HepG2 (cell line): ENCODE results near the gene DHX8. TPM values are rescaled to one million over a fixed set of nuclear protein-coding genes. Genes with fewer than 3 reads are reported as not detected.

Experiments
- ATAC-seq: fragments of 200-7000 bp; cut with Tn5 transposase; 3 replicates; pipeline ENCODE4 v1.9.1; 2020; ENCODE audit warnings: mild to moderate bottlenecking, moderate library complexity
- BruUV-seq: library from RNA; stranded (reverse); fragments of 400-500 nt; replicated peaks from 2 replicates; lab custom pipeline; 2021; lab: Mats Ljungman, UMichigan
- CTCF ChIA-PET: fragments of 300-600 bp; formaldehyde crosslinking; extraction: SDS; loops from one replicate; lab custom pipeline; 2021; ENCODE audit warnings: low total read pairs, inconsistent platforms, low intra/inter-chr PET ratio; lab: Yijun Ruan, JAX
- POLR2A ChIA-PET: fragments of 350-600 bp; sonication (Branson Sonifier 250); formaldehyde crosslinking; loops from one replicate; lab custom pipeline; 2020; ENCODE audit warnings: antibody characterized with exemption, inconsistent platforms; lab: Yijun Ruan, JAX
- DNase-seq: peaks from one replicate; pipeline ENCODE4 v3.0.0-alpha.2; 2015; ENCODE audit warnings: low spot score
- FAIRE-seq: peaks from 3 replicates; lab custom pipeline; 2011; peaks lifted over from hg19 to GRCh38; lab: Jason Lieb, UNC
- H2AFZ ChIP-seq: one replicate; pipeline ENCODE4 v1.6.1; 2011; ENCODE audit warnings: low read length, inconsistent platforms
- H3K27ac ChIP-seq: fragments of 300-600 bp; 3 replicates; pipeline ENCODE4 v1.8.0; 2011; ENCODE audit warnings: mixed run types, mild to moderate bottlenecking, mixed read lengths, low read length, inconsistent platforms; ENCODE audit not compliant: insufficient read depth; ENCODE audit errors: extremely low read length
- H3K27me3 ChIP-seq, 2 experiments: fragments of 200-600 bp in 1 of 2; 2 replicates in 1 of 2; 3 replicates in 1 of 2; pipeline versions ENCODE4 v1.6.0 to v1.8.0; 2011; ENCODE audit warnings: low read length in 2 of 2, mild to moderate bottlenecking in 2 of 2, moderate library complexity in 2 of 2, inconsistent platforms in 1 of 2; ENCODE audit not compliant: insufficient read depth in 2 of 2, control insufficient read depth in 1 of 2
- H3K36me3 ChIP-seq, 2 experiments: fragments of 200-600 bp in 1 of 2; replicated peaks in 1 of 2; 2 replicates in 1 of 2; 3 replicates in 1 of 2; pipeline versions ENCODE4 v1.5.1 to v1.8.0; 2011; ENCODE audit warnings: low read length in 2 of 2, inconsistent platforms in 1 of 2; ENCODE audit not compliant: insufficient read depth in 2 of 2, control insufficient read depth in 1 of 2
- H3K4me1 ChIP-seq: 2 replicates; pipeline ENCODE4 v1.5.1; 2012; ENCODE audit warnings: low read length, inconsistent platforms; ENCODE audit not compliant: insufficient read depth
- H3K4me2 ChIP-seq: 2 replicates; pipeline ENCODE4 v1.6.0; 2011; ENCODE audit warnings: low read depth, low read length, inconsistent platforms
- H3K4me3 ChIP-seq, 3 experiments: fragments of 200-600 bp in 1 of 3; sonication (generic), shearing (Covaris generic) in 1 of 3; replicated peaks in 1 of 3; 2 replicates each; pipeline ENCODE4 v1.5.1; 2011 to 2016; ENCODE audit warnings: low read length in 3 of 3, inconsistent platforms in 2 of 3, low read depth in 2 of 3, mild to moderate bottlenecking in 2 of 3, control low read depth in 1 of 3, mixed read lengths in 1 of 3; ENCODE audit not compliant: insufficient read depth in 1 of 3
- H3K79me2 ChIP-seq: one replicate; pipeline ENCODE4 v1.6.1; 2011; ENCODE audit warnings: low read length, inconsistent platforms; ENCODE audit not compliant: insufficient read depth
- H3K9ac ChIP-seq: 2 replicates; pipeline ENCODE4 v1.6.0; 2011; ENCODE audit warnings: mild to moderate bottlenecking, low read depth, low read length, inconsistent platforms; ENCODE audit not compliant: insufficient read depth
- H3K9me3 ChIP-seq: 2 replicates; pipeline ENCODE4 v1.5.1; 2012; ENCODE audit warnings: mild to moderate bottlenecking, low read length
- H4K20me1 ChIP-seq: 2 replicates; pipeline ENCODE4 v1.6.0; 2011; ENCODE audit warnings: inconsistent platforms, mild to moderate bottlenecking, low read length, moderate library complexity; ENCODE audit not compliant: insufficient read depth
- FOSL2 ChIP-seq: sonication (generic); formaldehyde crosslinking; IDR thresholded peaks from 2 replicates; pipeline ENCODE4 v1.4.0; 2020; ENCODE audit warnings: missing genetic modification reagents
- IKZF5 ChIP-seq: IDR thresholded peaks from 2 replicates; pipeline ENCODE4 v1.6.1; 2018; ENCODE audit warnings: missing genetic modification reagents, mild to moderate bottlenecking, missing compliant biosample characterization
- TMF1 ChIP-seq: sonication (generic); formaldehyde crosslinking; IDR thresholded peaks from 2 replicates; pipeline ENCODE4 v1.8.1; 2022; ENCODE audit warnings: low read depth, missing genetic modification reagents
- ZBTB4 ChIP-seq: sonication (generic); formaldehyde crosslinking; IDR thresholded peaks from 2 replicates; pipeline ENCODE4 v1.4.0; 2020; ENCODE audit warnings: missing genetic modification reagents, mild to moderate bottlenecking, borderline replicate concordance
- ZMYM3 ChIP-seq: sonication (generic); formaldehyde crosslinking; IDR thresholded peaks from 2 replicates; pipeline ENCODE4 v1.5.1; 2020; ENCODE audit warnings: mild to moderate bottlenecking, missing genetic modification reagents
- ZNF225 ChIP-seq: sonication (generic); formaldehyde crosslinking; IDR thresholded peaks from 2 replicates; pipeline ENCODE4 v1.4.0; 2020; ENCODE audit warnings: mild to moderate bottlenecking, missing genetic modification reagents
- ZNF3 ChIP-seq: IDR thresholded peaks from 2 replicates; pipeline ENCODE4 v1.7.0; 2017; ENCODE audit warnings: inconsistent platforms
- ZNF318 ChIP-seq: sonication (generic); formaldehyde crosslinking; IDR thresholded peaks from 2 replicates; pipeline ENCODE4 v1.4.0; 2020; ENCODE audit warnings: mild to moderate bottlenecking, missing genetic modification reagents
- WGBS: methylation state at CpG from one replicate; pipeline ENCODE4 v1.1.6; 2017; ENCODE audit warnings: low lambda C conversion rate; 5-methylcytosine and 5-hydroxymethylcytosine counted together
- in situ Hi-C: cut with HindIII; loops from 2 replicates; pipeline ENCODE4 v1.10.0; 2017; ENCODE audit warnings: low pct_unique_long_range_greater_than_20kb; ENCODE audit not compliant: extremely low pct_ligation_motif_present
- intact Hi-C: fragments of 100-400 bp; cut with micrococcal nuclease; formaldehyde crosslinking; loops from one replicate; pipeline ENCODE4 v1.10.0; 2022; ENCODE audit not compliant: unreplicated experiment
- polyA plus RNA-seq, 8 experiments: library from polyadenylated mRNA; depleted of rRNA in 3 of 8; stranded (reverse) in 7 of 8; unstranded in 1 of 8; fragments of >200 nt; fragmentation: Illumina TruSeq in 4 of 8; extraction: Trizol in 4 of 8; gene quantifications; 2 replicates each; pipeline versions ENCODE4 v1.2.1 to v1.2.3, GENCODE V29; 2011 to 2016; ENCODE audit warnings: low read depth in 4 of 8, missing spikeins in 1 of 8, mixed read lengths in 1 of 8; ENCODE audit not compliant: insufficient read depth in 1 of 8
- total RNA-seq, 5 experiments: library from RNA; depleted of rRNA; stranded (reverse); fragments of >200 nt; fragmentation: Illumina TruSeq; extraction: Trizol; gene quantifications; 2 replicates each; pipeline ENCODE4 v1.2.3, GENCODE V29; 2016; ENCODE audit warnings: low read depth in 1 of 5

DHX8 gene
- total and polyA plus RNA-seq, 2 of the 13 experiments (the other 11 are each of a cell fraction or from before 2014, with no cell fraction given): 24.8 to 48.9 TPM

- BruUV-seq: no TSS peak
- intact Hi-C loops: no loop called here
- no peak for TF ChIP-seq IKZF5 (CRISPR knock-in tag)
- TF ChIP-seq ZBTB4 (CRISPR knock-in tag): no peak
- TF ChIP-seq ZNF318 (CRISPR knock-in tag): peak; percentile 33; the same call in 1 of the 2 replicates
- peak; percentile 56; the same call in 1 of the 2 replicates for TF ChIP-seq ZMYM3 (CRISPR knock-in tag)
- TF ChIP-seq ZNF3: no peak
- no peak for TF ChIP-seq ZNF225 (CRISPR knock-in tag)
- TF ChIP-seq FOSL2 (CRISPR knock-in tag): no peak
- no peak for TF ChIP-seq TMF1 (CRISPR knock-in tag)
These were observed 77.0 kb downstream of the DHX8 start for GRCh38 chr17:43560461-43561427.

More at GRCh38 chr17:43560461-43561427, 77.0 kb downstream of the DHX8 start:
- no peaks in the 10 kb centered on the region for H3K36me3 ChIP-seq
- WGBS: 75% methylated on average over 7 of the region's 7 CpGs
- peak overlapping the region; percentile 70; the same call in 1 of the 2 replicates for H3K9ac ChIP-seq
- H3K79me2 ChIP-seq: no peaks in the 10 kb centered on the region
- H3K9me3 ChIP-seq: no peaks in the 10 kb centered on the region
- no peaks in the 10 kb centered on the region for H4K20me1 ChIP-seq
- peaks cover 95% of the 10 kb centered on the region for H3K4me1 ChIP-seq
- CTCF ChIA-PET: no interaction called here
- DNase-seq: no peak
- H3K4me3 ChIP-seq: no peak overlapping the region
- POLR2A ChIA-PET: interaction anchor here (0.5 to 28.7 kb wide), 9 partner anchors 10 to 192 kb away, joined by 3 to 1546 read pairs (median 15); partner anchors contain the start of gene ETV4
- no peak for FAIRE-seq
- no peaks in the 10 kb centered on the region for H3K27me3 ChIP-seq
- peak overlapping the region; percentile 79 for H3K27ac ChIP-seq
- in situ Hi-C loops: no loop called here
- H2AFZ ChIP-seq: no peak overlapping the region
- peak overlapping the region; percentile 84 for H3K4me2 ChIP-seq
- no peak for ATAC-seq
